GM06990 (cell line): ENCODE data around the gene ZFC3H1.
"Not testable (repeated sequence)": the region's sequence is repeated elsewhere in the genome, so short reads cannot be mapped to it uniquely, and the experiment has no call there.

Source experiments
- DNase-seq: peaks from one replicate; pipeline ENCODE4 v3.0.0-alpha.2; 2011; ENCODE audit not compliant: insufficient read length; ENCODE audit errors: extremely low read depth
- H3K27me3 ChIP-seq: replicated peaks from 2 replicates; pipeline ENCODE4 v1.6.0; 2011; ENCODE audit warnings: low read length; ENCODE audit not compliant: control insufficient read depth, insufficient read depth
- H3K36me3 ChIP-seq: 2 replicates; pipeline ENCODE4 v1.5.1; 2011; ENCODE audit warnings: low read length; ENCODE audit not compliant: control insufficient read depth, insufficient read depth
- H3K4me3 ChIP-seq: replicated peaks from 2 replicates; pipeline ENCODE4 v1.5.1; 2011; ENCODE audit warnings: low read depth, mild to moderate bottlenecking, control low read depth, low read length
- TF ChIP-seq, protein P1 (sequence below): IDR thresholded peaks from 2 replicates; pipeline ENCODE4 v1.5.1; 2011; ENCODE audit warnings: low read length, control low read depth, mild to moderate bottlenecking, inconsistent platforms; ENCODE audit not compliant: insufficient read depth, poor library complexity, severe bottlenecking

ZFC3H1 gene

DNA sequence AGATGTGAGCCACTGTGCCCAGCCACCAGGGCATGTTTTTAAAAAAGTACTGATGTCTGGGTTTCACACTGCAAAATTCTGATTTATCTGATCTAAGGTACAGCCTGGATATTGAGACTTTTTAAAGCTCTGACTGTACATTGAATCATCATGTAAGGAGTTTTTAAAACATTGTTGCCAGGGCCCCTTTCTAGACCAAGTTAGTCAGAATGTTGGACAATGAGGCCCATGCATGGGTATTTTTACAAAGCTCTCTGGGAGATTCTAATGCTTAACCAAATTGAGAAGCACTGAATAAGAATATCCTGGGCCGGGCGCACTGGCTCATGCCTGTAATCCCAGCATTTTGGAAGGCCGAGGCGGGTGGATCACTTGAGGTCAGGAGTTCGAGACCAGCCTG lies 38.9 kb upstream of the ZFC3H1 start:
- TF ChIP-seq, protein P1, sequence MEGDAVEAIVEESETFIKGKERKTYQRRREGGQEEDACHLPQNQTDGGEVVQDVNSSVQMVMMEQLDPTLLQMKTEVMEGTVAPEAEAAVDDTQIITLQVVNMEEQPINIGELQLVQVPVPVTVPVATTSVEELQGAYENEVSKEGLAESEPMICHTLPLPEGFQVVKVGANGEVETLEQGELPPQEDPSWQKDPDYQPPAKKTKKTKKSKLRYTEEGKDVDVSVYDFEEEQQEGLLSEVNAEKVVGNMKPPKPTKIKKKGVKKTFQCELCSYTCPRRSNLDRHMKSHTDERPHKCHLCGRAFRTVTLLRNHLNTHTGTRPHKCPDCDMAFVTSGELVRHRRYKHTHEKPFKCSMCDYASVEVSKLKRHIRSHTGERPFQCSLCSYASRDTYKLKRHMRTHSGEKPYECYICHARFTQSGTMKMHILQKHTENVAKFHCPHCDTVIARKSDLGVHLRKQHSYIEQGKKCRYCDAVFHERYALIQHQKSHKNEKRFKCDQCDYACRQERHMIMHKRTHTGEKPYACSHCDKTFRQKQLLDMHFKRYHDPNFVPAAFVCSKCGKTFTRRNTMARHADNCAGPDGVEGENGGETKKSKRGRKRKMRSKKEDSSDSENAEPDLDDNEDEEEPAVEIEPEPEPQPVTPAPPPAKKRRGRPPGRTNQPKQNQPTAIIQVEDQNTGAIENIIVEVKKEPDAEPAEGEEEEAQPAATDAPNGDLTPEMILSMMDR: no peak
- no peak for DNase-seq
- no peaks in the 10 kb centered on the region for H3K27me3 ChIP-seq
- peaks cover 8% of the 10 kb centered on the region for H3K36me3 ChIP-seq
- no peak overlapping the region for H3K4me3 ChIP-seq

DNA sequence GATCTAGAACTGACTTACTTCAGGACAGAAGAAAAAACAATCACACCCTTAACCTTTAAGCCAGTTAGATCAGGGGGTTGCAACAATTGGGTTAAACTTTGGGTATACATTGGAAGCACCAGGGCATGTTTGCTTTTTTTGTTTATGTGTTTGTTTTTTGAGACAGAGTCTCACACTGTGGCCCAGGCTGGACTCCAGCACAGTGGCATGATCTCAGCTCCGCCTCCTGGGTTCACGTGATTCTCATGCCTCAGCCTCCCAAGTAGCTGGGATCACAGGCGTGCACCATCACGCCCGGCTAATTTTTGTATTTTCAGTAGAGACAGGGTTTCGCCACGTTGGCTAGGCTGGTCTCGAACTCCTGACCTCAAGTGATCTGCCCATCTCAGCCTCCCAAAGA lies 38.5 kb upstream of the ZFC3H1 start:
- H3K27me3 ChIP-seq, H3K4me3 ChIP-seq, DNase-seq, H3K36me3 ChIP-seq: not testable (repeated sequence)

DNA sequence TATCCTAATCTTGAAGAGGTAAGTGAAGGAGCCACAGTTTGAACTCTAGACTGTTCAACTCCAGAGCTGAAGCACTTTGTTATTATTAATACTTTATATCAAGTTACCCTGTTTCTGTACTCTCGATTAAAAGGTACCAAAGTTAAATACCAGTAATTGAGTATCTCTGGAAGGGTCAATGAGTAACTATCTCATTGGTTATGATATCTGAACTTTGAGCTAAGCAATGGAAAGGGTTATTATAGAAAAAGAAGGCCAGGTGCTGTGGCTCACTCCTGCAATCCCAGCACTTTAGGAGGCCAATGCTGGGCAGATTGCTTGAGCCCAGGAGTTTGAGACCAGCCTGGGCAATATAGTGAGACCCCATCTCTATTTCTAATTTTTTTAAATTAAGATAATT lies 32.1 kb upstream of the ZFC3H1 start:
- no peak overlapping the region for H3K4me3 ChIP-seq
- H3K27me3 ChIP-seq: no peaks in the 10 kb centered on the region
- H3K36me3 ChIP-seq: peaks cover 8% of the 10 kb centered on the region
- no peak for DNase-seq
- TF ChIP-seq, protein P1: no peak

DNA sequence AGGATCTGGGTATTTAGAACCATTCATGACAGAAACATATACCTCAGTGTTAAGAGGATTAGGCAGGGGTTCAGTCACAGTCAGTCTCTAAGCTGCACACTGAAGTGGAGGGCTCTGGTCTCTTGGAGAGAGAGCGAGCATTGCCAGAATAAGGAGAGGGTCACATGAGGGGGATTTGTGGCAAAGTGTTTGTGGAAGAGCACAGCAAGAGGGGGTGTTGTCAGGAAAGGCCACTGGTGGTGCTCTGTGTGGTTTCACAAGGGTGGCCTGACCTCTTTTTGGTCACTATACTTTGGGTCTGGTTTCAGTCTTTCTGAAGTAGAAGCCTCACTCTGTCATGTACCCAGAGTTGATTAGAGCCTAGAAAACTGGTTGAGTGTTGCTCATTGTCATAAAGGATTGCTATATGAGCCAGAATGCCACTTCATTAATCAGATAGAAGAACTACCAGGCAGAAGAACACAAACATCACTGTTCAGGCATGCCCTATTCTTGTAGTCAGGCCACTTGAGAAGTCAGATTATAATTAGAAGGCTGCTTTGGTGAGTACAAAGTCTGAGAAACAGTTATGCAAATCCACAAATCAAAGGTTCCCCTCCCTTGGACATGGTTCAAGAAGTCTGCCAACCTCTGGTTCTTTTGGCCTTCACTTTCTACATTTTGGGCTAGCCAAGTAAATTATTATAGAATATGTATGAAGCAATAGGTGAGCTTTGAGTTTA lies 30.6 kb upstream of the ZFC3H1 start:
- Histone ChIP-seq H3K27me3 (no peaks in the 10 kb centered on the region), H3K4me3 (peak overlapping the region; percentile 32), H3K36me3 (peaks cover 3% of the 10 kb centered on the region; the same call in 1 of the 2 replicates)
- DNase-seq: peak; percentile 37
- TF ChIP-seq, protein P1: no peak

DNA sequence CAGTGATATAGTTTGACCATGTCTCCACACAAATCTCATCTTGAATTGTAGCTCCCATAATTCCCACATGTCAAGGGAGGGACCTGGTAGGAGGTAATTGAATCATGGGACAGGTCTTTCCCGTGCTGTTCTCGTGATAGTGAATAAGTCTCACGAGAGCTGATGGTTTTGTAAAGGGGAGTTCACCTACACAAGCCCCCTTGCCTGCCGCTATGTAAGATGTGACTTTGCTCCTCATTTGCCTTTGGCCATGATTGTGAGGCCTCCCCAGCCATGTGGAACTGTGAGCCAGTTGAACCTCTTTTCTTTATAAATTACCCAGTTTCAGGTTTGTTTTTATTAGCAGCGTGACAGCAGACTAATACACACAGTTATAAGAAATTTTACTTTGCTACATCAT lies 30.0 kb upstream of the ZFC3H1 start:
- H3K27me3 ChIP-seq, H3K4me3 ChIP-seq, DNase-seq, H3K36me3 ChIP-seq: not testable (repeated sequence)

DNA sequence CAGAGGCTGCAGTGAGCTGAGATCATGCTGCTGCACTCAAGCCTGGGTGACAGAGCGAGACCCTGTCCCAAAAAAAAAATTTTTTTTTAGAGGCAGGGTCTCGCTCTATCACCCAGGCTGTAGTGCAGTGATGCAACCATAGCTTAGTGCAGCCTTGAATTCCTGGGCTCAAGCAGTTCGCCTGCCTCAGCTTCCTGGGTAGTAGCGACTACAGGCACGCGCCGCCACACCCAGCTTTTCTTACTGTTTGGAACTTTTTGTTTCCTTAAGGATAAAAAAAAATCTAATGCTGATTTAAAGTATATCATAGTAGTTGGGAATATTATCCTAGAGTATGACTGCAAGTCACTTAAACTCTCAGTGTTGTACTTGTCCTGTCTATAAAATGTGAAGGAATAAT lies 29.5 kb upstream of the ZFC3H1 start:
- Histone ChIP-seq H3K4me3 (no peak overlapping the region), H3K36me3 (peaks cover 3% of the 10 kb centered on the region; the same call in 1 of the 2 replicates), H3K27me3 (no peaks in the 10 kb centered on the region)
- DNase-seq: no peak
- TF ChIP-seq, protein P1: no peak
